Measurements from ENCODE around the gene TSHR. TPM values are rescaled to one million over a fixed set of nuclear protein-coding genes. Genes with fewer than 3 reads are reported as not detected.

The TSHR gene
- total RNA-seq, 1 donor: not detected

DNA sequence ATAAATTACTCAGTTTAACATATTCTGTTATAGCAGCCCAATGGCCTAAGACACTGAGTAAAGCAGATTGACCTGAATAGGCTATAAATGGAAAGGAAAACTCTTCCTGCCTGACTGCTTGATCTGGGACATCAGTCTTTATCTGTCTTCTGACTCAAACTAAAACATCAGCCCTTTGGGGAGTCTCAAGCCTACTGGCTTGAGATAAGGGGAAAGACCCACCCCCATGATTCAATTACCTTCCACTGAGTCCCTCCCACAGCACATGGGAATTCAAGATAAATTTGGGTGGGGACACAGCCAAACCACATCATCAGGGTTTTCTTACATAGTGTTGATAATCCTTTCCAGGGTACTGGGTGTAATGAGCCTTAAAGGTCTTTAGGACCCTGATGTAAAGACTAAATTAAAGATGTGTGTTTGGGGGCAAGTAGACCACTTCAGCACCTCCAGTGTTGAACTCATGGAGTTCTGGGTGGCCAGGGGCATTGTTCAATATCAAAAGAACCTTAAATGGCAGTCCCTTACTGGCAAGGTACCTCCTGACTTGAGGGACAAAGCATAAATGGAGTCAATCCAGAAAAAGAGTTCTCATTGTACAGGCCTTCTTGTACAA is 67.8 kb downstream of the TSHR start:
- no peaks in the 10 kb centered on the region for H4K20me1 ChIP-seq (ENCODE audit: insufficient read depth, low read length)
- no peak overlapping the region for H3K4me2 ChIP-seq (ENCODE audit: insufficient read depth, low read length)
- no peak overlapping the region for H3K27ac ChIP-seq (ENCODE audit: low read depth, low read length)
- no peaks in the 10 kb centered on the region for H3K9me3 ChIP-seq (ENCODE audit: low read depth, low read length)
- no peak overlapping the region for H2AFZ ChIP-seq (ENCODE audit: low read length)
- H3K36me3 ChIP-seq (ENCODE audit: insufficient read depth, low read length): no peaks in the 10 kb centered on the region
- TF ChIP-seq, protein P1, sequence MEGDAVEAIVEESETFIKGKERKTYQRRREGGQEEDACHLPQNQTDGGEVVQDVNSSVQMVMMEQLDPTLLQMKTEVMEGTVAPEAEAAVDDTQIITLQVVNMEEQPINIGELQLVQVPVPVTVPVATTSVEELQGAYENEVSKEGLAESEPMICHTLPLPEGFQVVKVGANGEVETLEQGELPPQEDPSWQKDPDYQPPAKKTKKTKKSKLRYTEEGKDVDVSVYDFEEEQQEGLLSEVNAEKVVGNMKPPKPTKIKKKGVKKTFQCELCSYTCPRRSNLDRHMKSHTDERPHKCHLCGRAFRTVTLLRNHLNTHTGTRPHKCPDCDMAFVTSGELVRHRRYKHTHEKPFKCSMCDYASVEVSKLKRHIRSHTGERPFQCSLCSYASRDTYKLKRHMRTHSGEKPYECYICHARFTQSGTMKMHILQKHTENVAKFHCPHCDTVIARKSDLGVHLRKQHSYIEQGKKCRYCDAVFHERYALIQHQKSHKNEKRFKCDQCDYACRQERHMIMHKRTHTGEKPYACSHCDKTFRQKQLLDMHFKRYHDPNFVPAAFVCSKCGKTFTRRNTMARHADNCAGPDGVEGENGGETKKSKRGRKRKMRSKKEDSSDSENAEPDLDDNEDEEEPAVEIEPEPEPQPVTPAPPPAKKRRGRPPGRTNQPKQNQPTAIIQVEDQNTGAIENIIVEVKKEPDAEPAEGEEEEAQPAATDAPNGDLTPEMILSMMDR (IDR thresholded peaks at IDR 0.05; ENCODE audit: extremely low read depth, low read depth, low read length): no peak
- DNase-seq (ENCODE audit: insufficient read length, low spot score, missing footprints): no peak
- H3K4me1 ChIP-seq (ENCODE audit: insufficient read depth, low read length): no peaks in the 10 kb centered on the region
- no peaks in the 10 kb centered on the region for H3K79me2 ChIP-seq (ENCODE audit: insufficient read depth, low read length)
- no peak overlapping the region for H3K4me3 ChIP-seq (ENCODE audit: insufficient read depth, low read length)
- no peaks in the 10 kb centered on the region for H3K27me3 ChIP-seq (ENCODE audit: insufficient read depth, low read length)

DNA sequence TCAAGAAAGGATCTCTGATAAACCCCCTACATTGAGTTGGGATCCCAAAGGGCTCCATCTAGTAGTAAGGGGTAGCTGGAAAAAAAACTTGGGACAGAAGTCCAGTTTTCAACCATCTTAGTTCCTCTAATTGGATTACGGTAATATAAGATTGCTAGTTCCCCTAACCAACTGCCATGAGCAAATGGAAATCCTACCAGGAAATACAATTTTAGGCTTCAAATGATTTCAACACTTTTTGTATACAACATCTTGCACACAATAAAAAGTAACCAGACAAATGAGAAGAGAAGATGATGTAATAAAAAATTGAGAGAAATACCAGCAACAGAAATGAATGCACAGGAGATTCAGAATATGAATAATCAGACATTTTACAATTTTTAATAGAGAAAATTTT is 73.0 kb downstream of the TSHR start:
- Histone ChIP-seq H3K4me3 (ENCODE audit: insufficient read depth, low read length) (no peak overlapping the region), H4K20me1 (ENCODE audit: insufficient read depth, low read length) (no peaks in the 10 kb centered on the region), H3K9me3 (ENCODE audit: low read depth, low read length) (no peaks in the 10 kb centered on the region), H3K27me3 (ENCODE audit: insufficient read depth, low read length) (no peaks in the 10 kb centered on the region), H3K36me3 (ENCODE audit: insufficient read depth, low read length) (no peaks in the 10 kb centered on the region), H3K79me2 (ENCODE audit: insufficient read depth, low read length) (no peaks in the 10 kb centered on the region), H2AFZ (ENCODE audit: low read length) (no peak overlapping the region), H3K4me1 (ENCODE audit: insufficient read depth, low read length) (no peaks in the 10 kb centered on the region), H3K4me2 (ENCODE audit: insufficient read depth, low read length) (no peak overlapping the region), H3K27ac (ENCODE audit: low read depth, low read length) (no peak overlapping the region)
- TF ChIP-seq, protein P1 (IDR thresholded peaks at IDR 0.05; ENCODE audit: extremely low read depth, low read depth, low read length): no peak
- DNase-seq (ENCODE audit: insufficient read length, low spot score, missing footprints): no peak

- TF ChIP-seq, protein P1 (IDR thresholded peaks at IDR 0.05; ENCODE audit: extremely low read depth, low read depth, low read length): no peak
- Histone ChIP-seq H2AFZ (ENCODE audit: low read length) (no peak overlapping the region), H3K79me2 (ENCODE audit: insufficient read depth, low read length) (no peaks in the 10 kb centered on the region)
Measured at GRCh38 chr14:81031488-81031887, 76.1 kb downstream of the TSHR start.

DNA sequence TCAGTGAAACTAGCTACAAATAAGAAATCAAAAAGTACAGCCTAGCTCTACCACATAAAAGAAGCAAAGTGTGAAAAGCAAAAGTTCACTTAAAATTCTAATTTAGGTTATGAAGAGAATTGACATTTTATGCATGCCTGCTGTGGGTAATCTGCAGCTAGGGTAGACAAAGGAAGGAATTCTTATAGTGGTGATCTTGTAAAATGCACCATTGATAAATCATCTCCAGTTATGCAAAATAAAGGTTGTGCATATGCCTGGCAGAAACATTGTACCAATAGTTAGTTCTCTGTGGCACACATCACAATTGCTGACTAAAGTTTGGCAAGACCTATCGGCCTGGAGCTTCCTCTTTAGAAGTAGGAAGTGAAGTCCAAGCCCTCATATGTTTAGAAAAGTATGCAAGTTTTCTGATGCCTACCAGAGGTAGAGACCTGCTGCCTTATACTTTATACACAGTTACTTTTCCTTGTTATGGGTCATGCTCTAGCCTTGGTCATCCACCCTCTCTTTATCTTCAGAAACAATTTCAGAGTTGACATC is 78.3 kb downstream of the TSHR start:
- H3K9me3 ChIP-seq (ENCODE audit: low read depth, low read length): no peaks in the 10 kb centered on the region
- H3K27ac ChIP-seq (ENCODE audit: low read depth, low read length): no peak overlapping the region
- no peak overlapping the region for H2AFZ ChIP-seq (ENCODE audit: low read length)
- H3K4me1 ChIP-seq (ENCODE audit: insufficient read depth, low read length): no peaks in the 10 kb centered on the region
- no peak overlapping the region for H3K4me2 ChIP-seq (ENCODE audit: insufficient read depth, low read length)
- no peaks in the 10 kb centered on the region for H3K79me2 ChIP-seq (ENCODE audit: insufficient read depth, low read length)
- H3K4me3 ChIP-seq (ENCODE audit: insufficient read depth, low read length): no peak overlapping the region
- DNase-seq (ENCODE audit: insufficient read length, low spot score, missing footprints): no peak
- no peaks in the 10 kb centered on the region for H4K20me1 ChIP-seq (ENCODE audit: insufficient read depth, low read length)
- H3K27me3 ChIP-seq (ENCODE audit: insufficient read depth, low read length): no peaks in the 10 kb centered on the region
- TF ChIP-seq, protein P1 (IDR thresholded peaks at IDR 0.05; ENCODE audit: extremely low read depth, low read depth, low read length): no peak
- H3K36me3 ChIP-seq (ENCODE audit: insufficient read depth, low read length): no peaks in the 10 kb centered on the region

More at GRCh38 chr14:81031488-81031887, 76.1 kb downstream of the TSHR start:
- H3K4me3 ChIP-seq (ENCODE audit: insufficient read depth, low read length): no peak overlapping the region
- H3K4me2 ChIP-seq (ENCODE audit: insufficient read depth, low read length): no peak overlapping the region
- H3K27ac ChIP-seq (ENCODE audit: low read depth, low read length): no peak overlapping the region
- H3K9me3 ChIP-seq (ENCODE audit: low read depth, low read length): no peaks in the 10 kb centered on the region
- no peaks in the 10 kb centered on the region for H3K4me1 ChIP-seq (ENCODE audit: insufficient read depth, low read length)
- no peaks in the 10 kb centered on the region for H3K36me3 ChIP-seq (ENCODE audit: insufficient read depth, low read length)
- no peaks in the 10 kb centered on the region for H4K20me1 ChIP-seq (ENCODE audit: insufficient read depth, low read length)
- DNase-seq (ENCODE audit: insufficient read length, low spot score, missing footprints): no peak
- no peaks in the 10 kb centered on the region for H3K27me3 ChIP-seq (ENCODE audit: insufficient read depth, low read length)
